SK-N-SH treated with all-trans-retinoic acid at 6 μM for 48 hours (cell line): ENCODE data around the gene FCRL3.

Experiments used
- BACH2 ChIP-seq: fragments of 250-450 bp; sonication (Bioruptor Pico); IDR thresholded peaks from 2 replicates; pipeline ENCODE4 v1.9.0; 2021; ENCODE audit warnings: mild to moderate bottlenecking, borderline replicate concordance
- CSDC2 ChIP-seq: fragments of 250-450 bp; sonication (Bioruptor Pico); IDR thresholded peaks from 2 replicates; pipeline ENCODE4 v1.5.0; 2020; ENCODE audit warnings: mild to moderate bottlenecking, moderate library complexity
- GLIS3 ChIP-seq: fragments of 250-450 bp; sonication (Bioruptor Pico); IDR thresholded peaks from 2 replicates; pipeline ENCODE4 v1.5.0; 2020; ENCODE audit warnings: mild to moderate bottlenecking, moderate library complexity
- PPARA ChIP-seq: fragments of 250-450 bp; sonication (Bioruptor Pico); IDR thresholded peaks from 2 replicates; pipeline ENCODE4 v1.5.0; 2020; ENCODE audit warnings: mild to moderate bottlenecking, borderline replicate concordance
- TCF4 ChIP-seq: fragments of 250-450 bp; sonication (Bioruptor Pico); IDR thresholded peaks from 2 replicates; pipeline ENCODE4 v1.8.0; 2021; ENCODE audit warnings: mild to moderate bottlenecking, moderate library complexity, borderline replicate concordance
- ZC3H10 ChIP-seq: fragments of 250-450 bp; sonication (Bioruptor Pico); IDR thresholded peaks from 2 replicates; pipeline ENCODE4 v1.5.1; 2021; ENCODE audit warnings: mild to moderate bottlenecking, moderate library complexity
- ZNF8 ChIP-seq: fragments of 450-650 bp; formaldehyde crosslinking; IDR thresholded peaks from 2 replicates; pipeline ENCODE4 v1.5.0; 2020; ENCODE audit warnings: mild to moderate bottlenecking, moderate library complexity
- TF ChIP-seq, protein P1 (sequence below): fragments of 250-450 bp; sonication (Bioruptor Pico); IDR thresholded peaks from 2 replicates; pipeline ENCODE4 v1.5.0; 2020; ENCODE audit warnings: mild to moderate bottlenecking, moderate library complexity
- TF ChIP-seq, protein P2 (sequence below): fragments of 250-450 bp; sonication (Bioruptor Pico); IDR thresholded peaks from 2 replicates; pipeline ENCODE4 v1.8.0; 2020; ENCODE audit warnings: mild to moderate bottlenecking, moderate library complexity, borderline replicate concordance
- TF ChIP-seq, protein P3 (sequence below): fragments of 250-450 bp; sonication (Bioruptor Pico); IDR thresholded peaks from 2 replicates; pipeline ENCODE4 v1.8.0; 2021; ENCODE audit warnings: low read depth, mild to moderate bottlenecking, moderate library complexity, borderline replicate concordance
- TF ChIP-seq, protein P4 (sequence below): fragments of 250-450 bp; sonication (Bioruptor Pico); IDR thresholded peaks from 2 replicates; pipeline ENCODE4 v1.5.1; 2021; ENCODE audit warnings: mild to moderate bottlenecking, moderate library complexity

DNA sequence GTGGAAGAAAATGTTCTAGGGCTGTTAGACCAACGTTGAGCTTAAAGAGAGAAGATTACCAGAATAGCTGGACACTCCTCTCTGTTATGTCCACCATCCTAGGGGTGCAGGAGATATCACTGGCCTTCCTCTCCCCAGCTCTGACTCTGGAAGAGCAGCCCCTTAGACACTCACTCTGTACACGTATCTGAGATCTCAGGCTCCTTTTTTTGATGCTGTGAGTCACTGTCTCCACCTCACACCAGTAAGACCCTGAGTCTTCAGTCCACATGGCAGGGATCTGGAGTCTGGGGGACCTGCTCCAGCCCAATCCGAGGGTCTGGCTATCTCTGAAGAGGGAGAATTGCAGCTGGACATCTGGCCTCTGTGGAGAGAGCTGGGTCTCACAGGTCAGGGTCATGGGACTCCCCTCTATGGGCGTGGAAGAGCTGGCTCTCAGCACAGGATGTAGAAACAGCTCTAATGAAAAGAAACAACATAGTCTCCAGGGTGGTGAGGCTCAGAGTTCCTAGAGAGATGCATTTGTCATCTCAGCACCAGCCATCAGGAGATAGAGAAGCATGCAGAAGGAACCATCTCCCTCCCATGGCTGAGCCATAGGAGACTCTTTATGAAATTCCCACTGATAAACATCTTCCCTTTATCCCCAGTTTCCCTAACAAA is 3.5 kb downstream of the FCRL3 start:
- TF ChIP-seq, protein P1, sequence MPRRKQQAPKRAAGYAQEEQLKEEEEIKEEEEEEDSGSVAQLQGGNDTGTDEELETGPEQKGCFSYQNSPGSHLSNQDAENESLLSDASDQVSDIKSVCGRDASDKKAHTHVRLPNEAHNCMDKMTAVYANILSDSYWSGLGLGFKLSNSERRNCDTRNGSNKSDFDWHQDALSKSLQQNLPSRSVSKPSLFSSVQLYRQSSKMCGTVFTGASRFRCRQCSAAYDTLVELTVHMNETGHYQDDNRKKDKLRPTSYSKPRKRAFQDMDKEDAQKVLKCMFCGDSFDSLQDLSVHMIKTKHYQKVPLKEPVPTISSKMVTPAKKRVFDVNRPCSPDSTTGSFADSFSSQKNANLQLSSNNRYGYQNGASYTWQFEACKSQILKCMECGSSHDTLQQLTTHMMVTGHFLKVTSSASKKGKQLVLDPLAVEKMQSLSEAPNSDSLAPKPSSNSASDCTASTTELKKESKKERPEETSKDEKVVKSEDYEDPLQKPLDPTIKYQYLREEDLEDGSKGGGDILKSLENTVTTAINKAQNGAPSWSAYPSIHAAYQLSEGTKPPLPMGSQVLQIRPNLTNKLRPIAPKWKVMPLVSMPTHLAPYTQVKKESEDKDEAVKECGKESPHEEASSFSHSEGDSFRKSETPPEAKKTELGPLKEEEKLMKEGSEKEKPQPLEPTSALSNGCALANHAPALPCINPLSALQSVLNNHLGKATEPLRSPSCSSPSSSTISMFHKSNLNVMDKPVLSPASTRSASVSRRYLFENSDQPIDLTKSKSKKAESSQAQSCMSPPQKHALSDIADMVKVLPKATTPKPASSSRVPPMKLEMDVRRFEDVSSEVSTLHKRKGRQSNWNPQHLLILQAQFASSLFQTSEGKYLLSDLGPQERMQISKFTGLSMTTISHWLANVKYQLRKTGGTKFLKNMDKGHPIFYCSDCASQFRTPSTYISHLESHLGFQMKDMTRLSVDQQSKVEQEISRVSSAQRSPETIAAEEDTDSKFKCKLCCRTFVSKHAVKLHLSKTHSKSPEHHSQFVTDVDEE (CRISPR knock-in tag): no peak
- TF ChIP-seq BACH2 (CRISPR knock-in tag) (no peak), CSDC2 (CRISPR knock-in tag) (no peak), ZNF8 (CRISPR knock-in tag) (no peak), PPARA (CRISPR knock-in tag) (no peak), TCF4 (CRISPR knock-in tag) (no peak), ZC3H10 (CRISPR knock-in tag) (no peak), GLIS3 (CRISPR knock-in tag) (no peak)
- TF ChIP-seq, protein P2, sequence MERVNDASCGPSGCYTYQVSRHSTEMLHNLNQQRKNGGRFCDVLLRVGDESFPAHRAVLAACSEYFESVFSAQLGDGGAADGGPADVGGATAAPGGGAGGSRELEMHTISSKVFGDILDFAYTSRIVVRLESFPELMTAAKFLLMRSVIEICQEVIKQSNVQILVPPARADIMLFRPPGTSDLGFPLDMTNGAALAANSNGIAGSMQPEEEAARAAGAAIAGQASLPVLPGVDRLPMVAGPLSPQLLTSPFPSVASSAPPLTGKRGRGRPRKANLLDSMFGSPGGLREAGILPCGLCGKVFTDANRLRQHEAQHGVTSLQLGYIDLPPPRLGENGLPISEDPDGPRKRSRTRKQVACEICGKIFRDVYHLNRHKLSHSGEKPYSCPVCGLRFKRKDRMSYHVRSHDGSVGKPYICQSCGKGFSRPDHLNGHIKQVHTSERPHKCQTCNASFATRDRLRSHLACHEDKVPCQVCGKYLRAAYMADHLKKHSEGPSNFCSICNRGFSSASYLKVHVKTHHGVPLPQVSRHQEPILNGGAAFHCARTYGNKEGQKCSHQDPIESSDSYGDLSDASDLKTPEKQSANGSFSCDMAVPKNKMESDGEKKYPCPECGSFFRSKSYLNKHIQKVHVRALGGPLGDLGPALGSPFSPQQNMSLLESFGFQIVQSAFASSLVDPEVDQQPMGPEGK (CRISPR knock-in tag): no peak
- TF ChIP-seq, protein P3, sequence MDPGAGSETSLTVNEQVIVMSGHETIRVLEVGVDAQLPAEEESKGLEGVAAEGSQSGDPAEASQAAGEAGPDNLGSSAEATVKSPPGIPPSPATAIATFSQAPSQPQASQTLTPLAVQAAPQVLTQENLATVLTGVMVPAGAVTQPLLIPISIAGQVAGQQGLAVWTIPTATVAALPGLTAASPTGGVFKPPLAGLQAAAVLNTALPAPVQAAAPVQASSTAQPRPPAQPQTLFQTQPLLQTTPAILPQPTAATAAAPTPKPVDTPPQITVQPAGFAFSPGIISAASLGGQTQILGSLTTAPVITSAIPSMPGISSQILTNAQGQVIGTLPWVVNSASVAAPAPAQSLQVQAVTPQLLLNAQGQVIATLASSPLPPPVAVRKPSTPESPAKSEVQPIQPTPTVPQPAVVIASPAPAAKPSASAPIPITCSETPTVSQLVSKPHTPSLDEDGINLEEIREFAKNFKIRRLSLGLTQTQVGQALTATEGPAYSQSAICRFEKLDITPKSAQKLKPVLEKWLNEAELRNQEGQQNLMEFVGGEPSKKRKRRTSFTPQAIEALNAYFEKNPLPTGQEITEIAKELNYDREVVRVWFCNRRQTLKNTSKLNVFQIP (CRISPR knock-in tag): no peak
- TF ChIP-seq, protein P4, sequence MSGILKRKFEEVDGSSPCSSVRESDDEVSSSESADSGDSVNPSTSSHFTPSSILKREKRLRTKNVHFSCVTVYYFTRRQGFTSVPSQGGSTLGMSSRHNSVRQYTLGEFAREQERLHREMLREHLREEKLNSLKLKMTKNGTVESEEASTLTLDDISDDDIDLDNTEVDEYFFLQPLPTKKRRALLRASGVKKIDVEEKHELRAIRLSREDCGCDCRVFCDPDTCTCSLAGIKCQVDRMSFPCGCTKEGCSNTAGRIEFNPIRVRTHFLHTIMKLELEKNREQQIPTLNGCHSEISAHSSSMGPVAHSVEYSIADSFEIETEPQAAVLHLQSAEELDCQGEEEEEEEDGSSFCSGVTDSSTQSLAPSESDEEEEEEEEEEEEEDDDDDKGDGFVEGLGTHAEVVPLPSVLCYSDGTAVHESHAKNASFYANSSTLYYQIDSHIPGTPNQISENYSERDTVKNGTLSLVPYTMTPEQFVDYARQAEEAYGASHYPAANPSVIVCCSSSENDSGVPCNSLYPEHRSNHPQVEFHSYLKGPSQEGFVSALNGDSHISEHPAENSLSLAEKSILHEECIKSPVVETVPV (CRISPR knock-in tag): no peak
